ENCODE results near the gene MTOR. TPM values are rescaled to one million over a fixed set of nuclear protein-coding genes. Genes with fewer than 3 reads are reported as not detected.

MTOR gene
- total RNA-seq, 1 donor from 2014 or later, result 25.1 TPM

GRCh38 chr1:11295905-11296304, 33.6 kb upstream of the MTOR start:
- Histone ChIP-seq H3K27ac (ENCODE audit: low read depth, low read length) (no peak overlapping the region), H3K4me3 (ENCODE audit: low read length in 3 of 3) (no peak overlapping the region), H3K9me3 (ENCODE audit: control insufficient read depth in 3 of 3, low read length in 3 of 3) (no peaks in the 10 kb centered on the region), H3K36me3 (ENCODE audit: control insufficient read depth in 3 of 3, insufficient read depth in 3 of 3, low read length in 3 of 3) (peaks cover 11 to 24% (median 13%) of the 10 kb centered on the region in 3 donors), H3K9ac (ENCODE audit: low read depth in 1 of 3, low read length in 3 of 3) (no peak overlapping the region), H3K4me1 (ENCODE audit: control insufficient read depth in 3 of 3, insufficient read depth in 3 of 3, low read length in 3 of 3) (peaks cover 7 to 21% (median 18%) of the 10 kb centered on the region in 3 donors), H3K27me3 (ENCODE audit: control insufficient read depth in 3 of 3, insufficient read depth in 3 of 3, low read length in 3 of 3) (no peaks in the 10 kb centered on the region)

- H3K36me3 ChIP-seq (ENCODE audit: control insufficient read depth in 3 of 3, insufficient read depth in 3 of 3, low read length in 3 of 3), result peaks cover 11 to 26% (median 18%) of the 10 kb centered on the region in 3 donors
- H3K27me3 ChIP-seq (ENCODE audit: control insufficient read depth in 3 of 3, insufficient read depth in 3 of 3, low read length in 3 of 3), result no peaks in the 10 kb centered on the region
- no peaks in the 10 kb centered on the region for H3K9me3 ChIP-seq (ENCODE audit: control insufficient read depth in 3 of 3, low read length in 3 of 3)
- H3K4me3 ChIP-seq (ENCODE audit: low read length in 3 of 3), result no peak overlapping the region
- H3K9ac ChIP-seq (ENCODE audit: low read depth in 1 of 3, low read length in 3 of 3), result no peak overlapping the region
- no peak overlapping the region for H3K27ac ChIP-seq (ENCODE audit: low read depth, low read length)
- peaks cover 7 to 29% (median 23%) of the 10 kb centered on the region in 3 donors for H3K4me1 ChIP-seq (ENCODE audit: control insufficient read depth in 3 of 3, insufficient read depth in 3 of 3, low read length in 3 of 3)
Observed at GRCh38 chr1:11294951-11295350, 32.6 kb upstream of the MTOR start.

- Histone ChIP-seq H3K27ac (ENCODE audit: low read depth, low read length) (no peak overlapping the region), H3K4me1 (ENCODE audit: control insufficient read depth in 3 of 3, insufficient read depth in 3 of 3, low read length in 3 of 3) (peaks cover 7 to 33% (median 23%) of the 10 kb centered on the region in 3 donors), H3K4me3 (ENCODE audit: low read length in 3 of 3) (no peak overlapping the region), H3K9me3 (ENCODE audit: control insufficient read depth in 3 of 3, low read length in 3 of 3) (no peaks in the 10 kb centered on the region), H3K27me3 (ENCODE audit: control insufficient read depth in 3 of 3, insufficient read depth in 3 of 3, low read length in 3 of 3) (no peaks in the 10 kb centered on the region), H3K9ac (ENCODE audit: low read depth in 1 of 3, low read length in 3 of 3) (no peak overlapping the region), H3K36me3 (ENCODE audit: control insufficient read depth in 3 of 3, insufficient read depth in 3 of 3, low read length in 3 of 3) (peaks cover 11 to 26% (median 18%) of the 10 kb centered on the region in 3 donors)
Observed at GRCh38 chr1:11293856-11294255, 31.5 kb upstream of the MTOR start.

- H3K27me3 ChIP-seq (ENCODE audit: control insufficient read depth in 3 of 3, insufficient read depth in 3 of 3, low read length in 3 of 3), result no peaks in the 10 kb centered on the region
- no peaks in the 10 kb centered on the region for H3K9me3 ChIP-seq (ENCODE audit: control insufficient read depth in 3 of 3, low read length in 3 of 3)
- H3K36me3 ChIP-seq (ENCODE audit: control insufficient read depth in 3 of 3, insufficient read depth in 3 of 3, low read length in 3 of 3), result peaks cover 11 to 28% (median 25%) of the 10 kb centered on the region in 3 donors
- no peak overlapping the region for H3K9ac ChIP-seq (ENCODE audit: low read depth in 1 of 3, low read length in 3 of 3)
- H3K4me1 ChIP-seq (ENCODE audit: control insufficient read depth in 3 of 3, insufficient read depth in 3 of 3, low read length in 3 of 3), result peaks cover 16 to 42% (median 31%) of the 10 kb centered on the region in 3 donors
- H3K27ac ChIP-seq (ENCODE audit: low read depth, low read length), result no peak overlapping the region
- H3K4me3 ChIP-seq (ENCODE audit: low read length in 3 of 3), result no peak overlapping the region
Observed at GRCh38 chr1:11291049-11291448, 28.7 kb upstream of the MTOR start.

GRCh38 chr1:11289064-11289463, 26.7 kb upstream of the MTOR start:
- H3K27ac ChIP-seq (ENCODE audit: low read depth, low read length), result no peak overlapping the region
- no peaks in the 10 kb centered on the region for H3K9me3 ChIP-seq (ENCODE audit: control insufficient read depth in 3 of 3, low read length in 3 of 3)
- H3K27me3 ChIP-seq (ENCODE audit: control insufficient read depth in 3 of 3, insufficient read depth in 3 of 3, low read length in 3 of 3), result no peaks in the 10 kb centered on the region
- H3K36me3 ChIP-seq (ENCODE audit: control insufficient read depth in 3 of 3, insufficient read depth in 3 of 3, low read length in 3 of 3), result peaks cover 8 to 21% (median 18%) of the 10 kb centered on the region in 3 donors
- H3K4me1 ChIP-seq (ENCODE audit: control insufficient read depth in 3 of 3, insufficient read depth in 3 of 3, low read length in 3 of 3), result peaks cover 16 to 39% (median 31%) of the 10 kb centered on the region in 3 donors
- H3K9ac ChIP-seq (ENCODE audit: low read depth in 1 of 3, low read length in 3 of 3), result no peak overlapping the region
- H3K4me3 ChIP-seq (ENCODE audit: low read length in 3 of 3), result no peak overlapping the region

GRCh38 chr1:11286735-11287410, 24.5 kb upstream of the MTOR start:
- Histone ChIP-seq H3K27ac (ENCODE audit: low read depth, low read length) (no peak overlapping the region), H3K36me3 (ENCODE audit: control insufficient read depth in 3 of 3, insufficient read depth in 3 of 3, low read length in 3 of 3) (peaks cover 8 to 18% (median 18%) of the 10 kb centered on the region in 3 donors), H3K4me1 (ENCODE audit: control insufficient read depth in 3 of 3, insufficient read depth in 3 of 3, low read length in 3 of 3) (peaks cover 12 to 29% (median 22%) of the 10 kb centered on the region in 3 donors), H3K27me3 (ENCODE audit: control insufficient read depth in 3 of 3, insufficient read depth in 3 of 3, low read length in 3 of 3) (no peaks in the 10 kb centered on the region), H3K4me3 (ENCODE audit: low read length in 3 of 3) (no peak overlapping the region), H3K9me3 (ENCODE audit: control insufficient read depth in 3 of 3, low read length in 3 of 3) (no peaks in the 10 kb centered on the region), H3K9ac (ENCODE audit: low read depth in 1 of 3, low read length in 3 of 3) (no peak overlapping the region)

- H3K4me3 ChIP-seq (ENCODE audit: low read length in 3 of 3), result no peak overlapping the region
- H3K4me1 ChIP-seq (ENCODE audit: control insufficient read depth in 3 of 3, insufficient read depth in 3 of 3, low read length in 3 of 3), result peaks cover 16 to 33% (median 22%) of the 10 kb centered on the region in 3 donors
- no peak overlapping the region for H3K27ac ChIP-seq (ENCODE audit: low read depth, low read length)
- no peaks in the 10 kb centered on the region for H3K27me3 ChIP-seq (ENCODE audit: control insufficient read depth in 3 of 3, insufficient read depth in 3 of 3, low read length in 3 of 3)
- H3K9ac ChIP-seq (ENCODE audit: low read depth in 1 of 3, low read length in 3 of 3), result peak overlapping the region in 1 of 3 donors; percentile 18
- H3K9me3 ChIP-seq (ENCODE audit: control insufficient read depth in 3 of 3, low read length in 3 of 3), result no peaks in the 10 kb centered on the region
- peaks cover 8 to 18% (median 18%) of the 10 kb centered on the region in 3 donors for H3K36me3 ChIP-seq (ENCODE audit: control insufficient read depth in 3 of 3, insufficient read depth in 3 of 3, low read length in 3 of 3)
Observed at GRCh38 chr1:11285883-11286734, 23.8 kb upstream of the MTOR start.

- Histone ChIP-seq H3K36me3 (ENCODE audit: control insufficient read depth in 3 of 3, insufficient read depth in 3 of 3, low read length in 3 of 3) (peaks cover 8 to 16% (median 13%) of the 10 kb centered on the region in 3 donors), H3K27ac (ENCODE audit: low read depth, low read length) (no peak overlapping the region), H3K9me3 (ENCODE audit: control insufficient read depth in 3 of 3, low read length in 3 of 3) (no peaks in the 10 kb centered on the region), H3K27me3 (ENCODE audit: control insufficient read depth in 3 of 3, insufficient read depth in 3 of 3, low read length in 3 of 3) (no peaks in the 10 kb centered on the region), H3K9ac (ENCODE audit: low read depth in 1 of 3, low read length in 3 of 3) (no peak overlapping the region), H3K4me1 (ENCODE audit: control insufficient read depth in 3 of 3, insufficient read depth in 3 of 3, low read length in 3 of 3) (peaks cover 18 to 26% (median 19%) of the 10 kb centered on the region in 3 donors), H3K4me3 (ENCODE audit: low read length in 3 of 3) (no peak overlapping the region)
Observed at GRCh38 chr1:11284784-11285183, 22.4 kb upstream of the MTOR start.

- Histone ChIP-seq H3K36me3 (ENCODE audit: control insufficient read depth in 3 of 3, insufficient read depth in 3 of 3, low read length in 3 of 3) (peaks cover 10 to 16% (median 14%) of the 10 kb centered on the region in 3 donors), H3K9me3 (ENCODE audit: control insufficient read depth in 3 of 3, low read length in 3 of 3) (no peaks in the 10 kb centered on the region), H3K27me3 (ENCODE audit: control insufficient read depth in 3 of 3, insufficient read depth in 3 of 3, low read length in 3 of 3) (no peaks in the 10 kb centered on the region), H3K9ac (ENCODE audit: low read depth in 1 of 3, low read length in 3 of 3) (no peak overlapping the region), H3K4me3 (ENCODE audit: low read length in 3 of 3) (no peak overlapping the region), H3K4me1 (ENCODE audit: control insufficient read depth in 3 of 3, insufficient read depth in 3 of 3, low read length in 3 of 3) (peaks cover 18 to 22% (median 19%) of the 10 kb centered on the region in 3 donors), H3K27ac (ENCODE audit: low read depth, low read length) (no peak overlapping the region)
Observed at GRCh38 chr1:11283151-11283550, 20.8 kb upstream of the MTOR start.
